ENCODE measurements around the gene TCEA2.

TCEA2 gene

DNA sequence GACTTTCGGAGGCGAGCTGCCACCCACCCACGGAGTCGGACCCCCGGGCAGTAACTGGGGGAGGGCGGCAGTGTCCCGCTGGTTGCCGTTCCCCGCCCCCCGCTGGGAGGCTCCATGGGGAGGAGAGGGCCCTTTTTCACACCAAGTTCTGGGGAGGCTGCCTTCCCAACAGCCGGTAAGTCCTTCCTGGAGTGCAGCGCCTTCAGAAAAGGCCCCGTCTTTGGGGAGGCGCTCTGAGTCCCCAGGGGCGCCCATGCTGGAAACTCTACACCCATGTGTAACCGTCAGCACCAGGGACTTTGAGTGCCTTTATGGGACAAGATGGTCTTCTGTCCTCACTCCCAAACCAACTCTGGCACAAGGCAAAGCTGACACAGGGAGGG is 13.1 kb upstream of the TCEA2 start:
- ATAC-seq, result no peak

DNA sequence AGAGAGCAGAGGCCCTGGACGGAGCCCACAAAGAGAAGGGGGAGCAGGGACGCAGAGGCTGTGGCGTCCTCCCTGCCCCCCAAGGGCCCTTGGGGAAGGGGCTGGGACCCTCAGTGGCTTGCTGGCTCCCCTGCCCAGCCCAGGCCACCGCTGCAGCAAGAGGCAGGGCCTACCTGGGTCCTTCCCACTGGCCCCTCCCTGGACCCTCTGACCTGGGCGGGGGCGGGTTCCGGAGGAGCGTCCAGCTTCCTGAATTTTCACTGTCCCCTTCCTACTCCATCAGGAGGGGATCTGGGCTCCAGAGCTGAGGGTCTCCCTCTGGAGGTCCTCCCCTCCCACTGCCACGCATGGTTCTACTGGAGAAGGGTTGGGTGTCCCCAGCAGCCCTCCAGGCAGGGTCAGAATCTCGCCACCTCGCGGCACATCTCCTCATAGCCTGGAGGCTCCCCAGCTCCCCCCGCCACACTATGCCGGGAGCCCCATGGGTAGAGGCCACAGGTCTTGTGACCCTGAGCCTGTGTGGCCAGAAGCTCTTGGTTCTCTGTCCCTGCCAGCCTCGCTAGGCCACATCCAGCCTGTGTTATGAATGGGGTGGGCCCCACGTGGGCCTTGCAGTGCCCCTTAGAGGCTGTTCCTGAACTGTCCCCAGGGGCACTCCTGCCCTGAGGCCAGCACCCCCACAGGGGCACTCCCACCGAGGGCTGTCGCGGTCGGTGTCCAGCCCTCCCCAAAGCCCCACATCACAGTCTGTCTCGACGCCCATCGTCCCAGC is 12.6 kb upstream of the TCEA2 start:
- no peak for ATAC-seq

DNA sequence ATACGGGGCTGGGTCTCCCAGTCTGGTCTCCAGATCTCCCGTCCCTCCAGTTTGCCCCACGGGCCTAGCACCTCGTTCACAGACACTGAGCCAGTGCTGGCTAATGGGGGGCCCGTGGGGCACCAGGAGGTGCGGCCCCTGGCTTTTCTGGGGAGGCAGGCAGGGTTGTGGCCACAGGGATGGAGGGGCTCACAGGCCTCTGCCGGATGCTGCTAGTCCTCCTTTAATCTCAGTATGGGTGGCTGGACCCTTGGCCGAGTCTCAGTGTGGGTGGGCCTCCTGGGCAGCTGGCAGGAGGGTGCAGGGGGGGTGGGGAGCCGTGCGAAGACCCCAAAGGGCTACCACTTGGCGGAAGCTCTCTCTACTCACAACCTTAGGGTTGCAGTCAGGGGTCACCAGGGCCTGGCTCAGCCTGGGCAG is 12.0 kb upstream of the TCEA2 start:
- ATAC-seq, result no peak

DNA sequence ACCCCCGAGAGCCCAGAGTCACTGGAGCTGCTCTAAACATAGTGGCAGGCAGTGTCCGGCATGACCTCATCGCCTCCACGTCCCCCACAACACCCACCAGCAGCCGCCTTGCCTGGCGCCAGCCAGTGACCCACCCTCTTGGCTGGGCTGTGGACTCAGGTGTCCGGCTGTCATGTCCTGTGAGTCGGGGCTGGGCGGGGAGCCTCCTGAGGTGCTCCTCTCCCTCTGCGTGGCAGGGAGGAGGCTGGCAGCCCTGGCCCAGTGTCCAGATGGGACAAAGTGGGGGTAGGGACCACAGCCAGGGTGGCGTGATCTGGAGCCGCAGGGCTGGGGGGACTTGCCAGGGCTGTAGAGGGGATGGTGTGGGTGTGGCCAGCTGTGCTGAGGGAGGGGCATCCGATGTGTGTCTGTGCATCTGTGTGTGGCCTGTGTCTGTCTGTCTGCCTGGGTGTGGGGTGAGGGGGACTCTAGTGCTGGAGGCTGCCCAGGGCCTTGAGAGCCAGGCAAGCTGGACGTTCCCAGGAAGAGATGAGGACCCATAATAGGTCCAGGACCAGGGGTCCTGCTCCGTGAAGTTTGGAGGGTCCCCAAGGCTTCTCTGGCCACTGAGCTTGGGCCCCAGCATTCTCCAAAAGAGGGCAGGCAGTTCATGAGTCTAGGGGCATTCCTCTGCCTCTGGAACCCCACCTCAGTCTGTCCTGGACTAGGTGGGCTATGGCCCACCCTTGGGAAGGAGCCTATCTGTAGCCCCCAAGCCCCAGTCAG is 11.3 kb upstream of the TCEA2 start:
- ATAC-seq, result no peak

DNA sequence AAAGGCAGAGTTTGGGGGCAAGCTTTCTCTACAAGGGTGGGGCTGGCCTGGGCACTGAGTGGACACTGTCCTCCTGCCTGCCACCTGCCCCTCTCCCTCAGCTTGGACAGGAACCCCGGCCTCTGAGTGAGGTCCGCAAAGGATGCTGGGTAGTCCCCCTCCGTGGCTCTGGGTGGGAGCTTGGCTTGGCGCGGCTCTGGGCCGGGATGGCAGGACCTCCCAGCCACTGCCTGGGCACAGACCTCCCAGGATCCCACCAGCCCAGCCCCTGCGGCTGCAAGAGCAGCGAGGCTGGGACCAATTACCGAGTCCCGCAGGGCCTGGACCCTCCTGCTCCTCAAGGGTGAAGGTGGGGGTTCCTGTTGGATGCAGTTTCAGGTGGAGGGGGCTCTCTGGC is 10.7 kb upstream of the TCEA2 start:
- no peak for ATAC-seq

DNA sequence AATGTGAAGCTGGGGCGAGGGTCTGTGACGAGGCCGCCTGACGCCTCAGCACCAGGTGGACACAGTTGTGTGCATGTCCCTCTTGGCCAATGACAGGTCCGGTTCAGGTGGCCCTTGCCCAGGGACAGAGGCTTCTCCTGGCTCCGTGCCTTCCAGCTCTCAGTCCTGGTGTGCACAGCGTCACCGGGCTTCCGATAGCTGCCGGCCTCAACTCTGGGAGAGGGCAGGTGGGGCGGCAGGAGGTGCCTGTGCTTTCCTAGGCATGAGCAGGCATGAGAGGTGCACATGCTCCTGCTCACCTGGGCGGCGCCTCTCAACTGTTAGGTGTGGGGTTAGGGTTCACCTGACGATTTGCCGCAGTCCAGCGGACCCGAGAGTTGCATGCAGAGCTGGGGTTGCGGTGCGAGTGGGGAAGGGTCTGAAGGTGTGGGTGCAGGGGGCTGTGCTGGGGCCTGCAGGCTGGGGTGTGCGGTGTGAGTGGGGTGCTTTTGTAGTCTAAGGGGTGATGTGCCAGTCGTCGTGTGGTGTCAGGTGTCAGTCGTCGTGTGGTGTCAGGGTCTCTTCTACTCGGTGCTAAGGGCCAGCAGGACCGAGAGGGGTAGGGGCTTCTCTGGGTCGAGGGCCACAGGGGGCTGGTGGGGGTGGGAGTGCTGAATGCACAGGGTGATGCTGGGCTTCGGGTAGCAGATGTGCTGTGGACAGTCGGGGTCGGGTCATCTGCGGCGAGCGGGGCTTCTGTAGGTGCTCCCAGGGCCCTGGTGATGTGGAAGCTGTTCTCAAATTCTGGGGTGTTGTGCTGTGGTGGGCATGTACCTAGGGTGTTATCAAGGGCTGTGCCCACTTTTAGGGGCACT is 9.8 kb upstream of the TCEA2 start:
- ATAC-seq, result no peak

DNA sequence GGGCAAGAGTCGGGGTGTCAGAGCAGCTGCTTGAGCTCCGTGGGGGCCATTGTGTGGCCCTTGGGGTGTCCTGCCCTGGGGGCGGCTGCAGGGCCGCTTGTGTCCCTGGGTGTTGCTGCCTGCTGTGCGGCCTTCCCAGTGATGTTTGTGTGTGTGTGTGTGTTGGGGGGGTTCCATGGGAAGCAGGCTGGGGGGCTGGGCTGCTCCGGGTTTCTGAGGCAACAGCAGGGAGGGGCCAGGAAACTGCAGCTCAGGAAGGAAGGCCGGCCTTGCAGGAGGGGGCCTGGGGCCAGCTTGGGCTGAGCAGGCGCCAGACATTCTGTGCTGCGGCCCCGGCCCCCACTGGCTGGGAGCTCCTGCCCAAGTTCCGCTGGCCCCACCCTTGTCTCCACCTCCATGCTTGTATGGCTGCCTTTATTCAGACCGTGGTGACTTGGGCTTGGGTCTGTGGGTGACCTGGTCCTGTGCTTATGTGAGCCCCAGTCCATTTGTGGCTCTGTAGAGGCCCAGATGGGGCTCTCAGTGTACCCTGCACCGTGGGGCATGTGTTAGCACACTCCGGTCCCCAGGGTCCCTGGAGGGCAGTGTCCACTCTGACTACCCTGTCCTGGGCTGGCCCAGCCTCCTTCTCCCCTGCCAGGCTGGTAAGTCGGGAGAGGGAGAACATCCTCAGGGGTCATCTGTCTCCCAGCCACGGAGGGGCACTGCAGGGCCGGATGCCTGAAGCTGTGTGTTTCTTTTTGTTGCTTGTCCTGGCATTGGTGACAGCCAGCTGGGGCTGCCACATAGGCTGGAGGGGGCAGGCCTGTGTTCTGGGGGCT is 8.9 kb upstream of the TCEA2 start:
- no peak for ATAC-seq

DNA sequence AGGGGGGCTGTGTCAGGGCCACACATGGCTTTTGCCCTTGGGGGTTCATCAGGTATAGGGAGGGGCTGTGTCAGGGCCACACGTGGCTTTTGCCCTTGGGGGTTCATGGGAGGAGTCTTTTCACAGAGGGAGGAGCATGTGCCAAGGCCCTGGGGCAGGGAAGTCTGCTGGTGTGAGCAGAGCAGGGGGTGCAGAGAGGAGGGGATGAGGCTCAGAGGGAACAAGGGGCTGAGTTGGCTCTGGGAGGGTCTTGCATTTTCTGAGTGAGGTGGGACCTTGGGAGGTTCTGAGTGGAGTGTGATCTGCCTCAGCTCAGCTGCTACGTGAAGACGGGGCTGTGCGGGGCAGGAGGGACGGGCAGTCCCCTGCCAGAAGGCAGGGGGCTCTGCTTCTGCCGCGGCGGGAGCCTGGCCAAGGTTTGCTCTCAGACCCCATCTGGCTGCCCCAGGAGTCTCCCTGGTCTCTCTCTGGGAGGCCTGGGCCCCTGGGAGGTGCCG is 7.6 kb upstream of the TCEA2 start:
- ATAC-seq, result no peak

DNA sequence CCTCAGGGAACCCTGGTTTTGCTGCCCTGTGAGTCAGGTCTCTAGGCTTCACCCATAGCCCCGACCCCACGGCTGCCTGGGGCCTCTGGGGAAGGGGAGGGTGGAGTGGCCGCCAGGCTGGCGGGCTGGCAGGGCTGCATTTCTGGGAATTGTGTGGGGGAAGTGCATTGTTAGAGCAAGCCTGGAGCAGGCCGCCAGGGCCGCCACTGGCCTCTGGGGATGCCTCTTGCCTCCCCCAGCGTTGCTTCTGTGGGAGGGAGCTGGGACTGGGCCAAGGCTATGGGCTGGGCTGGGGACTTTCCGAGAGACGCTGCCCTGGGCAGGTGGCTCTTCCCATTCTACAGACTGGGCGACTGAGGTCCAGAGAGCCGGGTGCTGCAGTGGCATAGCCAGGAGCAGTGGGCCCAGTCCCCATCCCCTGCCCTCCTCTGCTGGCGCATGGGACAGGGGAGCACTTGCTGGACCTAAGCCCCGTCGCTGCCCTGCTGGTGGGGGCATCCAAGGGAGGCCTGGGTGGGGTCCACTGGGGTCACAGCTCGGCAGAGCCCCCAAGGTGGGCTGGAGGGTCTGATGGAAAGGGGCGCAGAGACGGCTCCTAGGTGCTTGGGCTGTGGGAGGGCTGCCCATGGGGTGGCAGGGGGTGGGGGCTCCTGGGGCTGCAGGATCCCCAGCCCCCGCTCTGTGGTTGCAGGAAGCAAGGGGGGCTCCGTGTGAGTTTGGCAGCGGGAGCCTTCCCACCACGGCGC is 6.9 kb upstream of the TCEA2 start:
- no peak for ATAC-seq

DNA sequence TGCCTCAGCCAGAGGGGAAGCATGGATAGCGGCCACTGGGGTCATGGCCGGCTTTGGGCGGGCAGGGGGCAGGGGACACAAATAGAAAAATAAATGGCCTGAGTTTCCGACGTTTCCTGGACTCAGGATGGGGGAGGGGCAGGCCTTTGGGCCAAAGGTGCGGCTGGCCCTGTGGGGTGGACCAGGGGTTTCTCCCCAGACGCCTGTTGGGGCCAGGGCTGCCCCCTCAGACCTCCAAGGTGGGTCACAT is 6.4 kb upstream of the TCEA2 start:
- ATAC-seq, result no peak

DNA sequence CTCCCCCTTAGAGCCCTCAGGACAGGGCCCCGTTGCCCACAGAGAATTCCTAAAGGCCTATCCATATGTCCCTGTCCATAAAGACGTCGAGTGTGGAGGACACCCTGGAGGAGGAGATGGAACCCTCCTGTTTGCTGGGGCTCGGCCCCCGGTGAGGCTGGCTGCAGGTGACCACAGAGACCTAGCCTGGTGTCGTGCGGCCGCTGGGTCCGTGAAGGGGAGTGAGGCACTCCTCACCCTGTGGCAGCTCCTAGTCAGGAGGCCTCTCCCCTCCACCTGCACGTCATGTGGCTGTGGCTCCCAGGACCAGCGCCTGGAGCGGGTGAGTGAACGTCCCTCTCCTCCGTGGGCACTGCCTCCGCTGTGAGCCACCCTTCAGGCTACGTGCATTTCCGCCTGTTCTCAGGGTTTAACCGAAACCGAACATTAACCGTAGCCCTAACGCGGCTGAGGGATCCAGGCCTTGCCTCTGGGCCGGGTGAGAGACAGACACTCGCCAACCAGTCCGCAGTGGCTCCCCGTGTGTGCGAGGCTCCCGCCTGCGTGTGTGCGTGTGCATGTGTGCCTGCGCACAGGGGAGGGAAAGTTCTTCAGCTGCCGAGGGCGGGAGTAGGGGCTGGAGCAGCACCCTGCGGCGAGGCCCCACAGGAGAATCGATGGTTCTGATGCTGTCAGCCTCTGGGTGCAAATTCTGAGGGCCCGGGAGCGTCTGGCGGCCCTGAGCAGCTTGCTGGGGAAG is 5.9 kb upstream of the TCEA2 start:
- ATAC-seq, result peak in 1 of 2 donors; percentile 21

DNA sequence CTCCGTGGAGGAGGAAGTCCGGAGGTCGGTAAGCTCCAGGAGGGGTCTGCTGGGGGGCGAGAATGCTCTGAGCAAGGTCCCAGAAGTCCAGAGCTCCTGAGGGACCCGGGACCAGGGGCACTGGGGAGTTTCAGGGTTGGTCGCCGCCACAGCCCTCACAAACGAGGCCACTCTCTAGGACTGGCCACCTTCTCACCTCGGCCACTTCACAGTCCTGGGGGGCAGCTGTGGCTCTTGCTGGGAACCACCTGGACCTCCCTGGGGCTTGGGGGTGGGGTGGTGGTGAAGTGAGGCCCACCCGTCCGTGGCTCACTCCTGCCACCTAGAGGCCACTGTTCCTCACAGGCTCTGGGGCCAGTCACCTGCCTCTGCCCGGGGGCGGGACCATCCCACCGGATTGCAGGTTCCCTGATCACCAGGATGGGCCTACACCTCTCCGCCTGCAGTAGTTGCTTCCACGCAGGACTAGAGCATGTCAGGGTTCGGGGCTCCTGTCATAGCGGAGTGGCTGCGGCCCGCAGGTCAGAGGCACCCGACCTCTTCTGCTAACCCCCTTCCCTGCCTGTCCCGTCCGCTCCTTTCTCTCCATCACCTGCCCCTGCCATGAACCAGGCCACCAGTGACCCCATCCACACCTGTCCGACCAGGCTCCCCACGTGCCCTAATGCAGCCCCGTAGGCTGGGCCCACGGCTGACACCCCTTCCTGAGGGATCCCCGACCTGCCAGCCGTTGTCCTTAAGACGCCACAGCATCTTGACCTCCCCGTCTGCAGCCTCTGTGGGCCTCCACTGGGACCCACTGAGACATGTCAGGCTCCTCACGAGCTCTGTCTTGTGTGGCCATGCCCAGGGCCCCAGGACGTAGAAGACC is 5.1 kb upstream of the TCEA2 start:
- ATAC-seq, result peak; percentile 80 to 87

DNA sequence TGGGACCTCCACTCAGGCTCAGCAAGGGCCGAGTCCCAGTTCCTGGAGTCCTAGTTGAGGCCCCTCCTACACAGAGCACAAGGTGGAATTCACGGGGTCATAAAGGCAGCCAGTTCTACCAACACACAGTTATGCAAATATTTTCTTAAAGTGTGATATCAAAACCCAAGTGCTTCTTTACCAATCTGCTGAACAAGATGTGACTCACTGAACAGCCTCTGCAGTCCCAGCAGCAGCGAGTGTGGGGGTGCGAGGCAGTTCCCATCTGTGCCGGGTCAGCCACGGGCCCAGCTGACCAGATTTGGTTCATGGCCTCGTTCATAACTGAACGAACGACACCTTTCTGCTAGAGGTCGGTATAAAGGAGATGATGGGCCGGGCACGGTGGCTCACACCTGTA is 4.5 kb upstream of the TCEA2 start:
- no peak for ATAC-seq

DNA sequence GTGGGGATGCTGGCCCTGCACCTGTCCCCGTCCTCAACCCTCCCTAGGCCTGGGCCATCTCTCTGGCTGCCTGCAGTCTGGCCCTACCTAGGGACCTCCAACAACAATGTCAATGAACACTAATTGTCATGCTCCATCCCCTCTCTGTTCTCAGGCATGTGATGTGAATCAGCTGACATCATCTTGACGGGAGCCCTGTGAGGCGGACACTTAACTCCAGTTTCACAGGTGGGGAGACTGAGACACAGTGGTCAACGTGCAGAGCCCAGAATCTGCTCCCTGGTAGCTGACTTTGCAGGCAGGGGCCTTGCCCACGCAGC is 762 bp upstream of the TCEA2 start:
- ATAC-seq, result no peak

DNA sequence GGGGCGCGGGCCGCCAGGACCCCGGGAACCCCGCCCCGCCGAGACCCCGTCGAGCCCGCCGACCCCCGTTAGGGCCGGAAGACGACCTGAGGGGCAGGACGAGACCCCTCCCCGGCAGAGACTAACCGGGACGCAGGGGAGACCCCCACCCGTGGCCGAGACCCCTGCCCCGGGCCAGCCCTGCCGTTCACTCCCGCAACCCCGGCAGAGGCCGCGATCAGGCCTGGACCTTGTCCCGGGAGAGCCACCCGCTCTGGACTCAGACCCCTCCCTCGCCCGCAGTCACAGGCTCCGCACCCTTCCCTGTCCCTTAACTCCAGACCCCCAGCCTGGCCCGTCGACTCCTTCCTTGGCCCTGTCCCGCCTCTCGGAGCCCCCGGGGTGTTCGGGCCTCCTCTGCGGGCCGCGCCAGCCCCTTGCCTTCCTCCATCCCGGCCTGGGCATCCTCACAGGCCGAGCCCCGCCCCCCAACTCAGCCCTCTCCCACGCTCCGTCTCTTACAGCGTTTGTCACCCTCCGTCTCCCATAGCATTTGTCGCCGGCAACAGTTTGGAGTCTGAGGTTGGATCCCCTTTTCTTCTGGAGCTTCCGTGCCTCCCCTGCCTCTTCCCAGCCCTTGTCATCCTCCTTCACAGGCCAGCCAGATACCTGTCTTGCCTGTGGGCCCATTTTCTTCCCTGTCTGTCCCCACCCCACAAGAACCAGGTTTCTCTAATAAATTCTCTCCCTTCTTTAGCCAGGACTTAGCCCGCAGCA is 569 bp downstream of the TCEA2 start:
- no peak for ATAC-seq

DNA sequence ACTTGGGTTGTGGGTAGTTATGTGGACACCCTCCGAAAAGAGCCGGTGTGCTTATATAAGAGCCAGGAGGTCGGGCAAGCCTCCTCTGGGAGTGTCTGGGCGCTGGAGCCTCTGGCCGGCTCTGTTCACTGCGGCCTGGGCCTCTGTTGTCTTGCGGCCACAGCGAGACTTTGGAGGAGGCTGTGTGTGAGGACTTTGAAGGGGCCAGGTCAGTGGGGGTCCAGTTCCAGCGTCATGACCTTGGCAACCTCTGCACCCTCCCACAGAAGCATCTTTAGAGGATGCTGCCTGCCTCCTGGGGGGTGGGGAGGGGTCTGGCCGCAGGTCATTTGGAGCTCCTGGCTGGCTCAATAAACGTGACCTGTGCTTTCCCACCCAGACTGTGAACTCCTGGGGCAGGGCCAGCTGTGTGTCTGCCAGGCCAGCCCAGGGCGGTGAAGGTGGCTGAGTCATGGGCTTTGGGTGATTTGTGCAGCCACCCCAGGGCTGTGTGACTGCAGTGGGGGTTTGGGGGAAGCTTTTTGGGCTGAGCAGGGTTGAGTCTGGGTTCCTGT is 1.2 kb downstream of the TCEA2 start:
- no peak for ATAC-seq

DNA sequence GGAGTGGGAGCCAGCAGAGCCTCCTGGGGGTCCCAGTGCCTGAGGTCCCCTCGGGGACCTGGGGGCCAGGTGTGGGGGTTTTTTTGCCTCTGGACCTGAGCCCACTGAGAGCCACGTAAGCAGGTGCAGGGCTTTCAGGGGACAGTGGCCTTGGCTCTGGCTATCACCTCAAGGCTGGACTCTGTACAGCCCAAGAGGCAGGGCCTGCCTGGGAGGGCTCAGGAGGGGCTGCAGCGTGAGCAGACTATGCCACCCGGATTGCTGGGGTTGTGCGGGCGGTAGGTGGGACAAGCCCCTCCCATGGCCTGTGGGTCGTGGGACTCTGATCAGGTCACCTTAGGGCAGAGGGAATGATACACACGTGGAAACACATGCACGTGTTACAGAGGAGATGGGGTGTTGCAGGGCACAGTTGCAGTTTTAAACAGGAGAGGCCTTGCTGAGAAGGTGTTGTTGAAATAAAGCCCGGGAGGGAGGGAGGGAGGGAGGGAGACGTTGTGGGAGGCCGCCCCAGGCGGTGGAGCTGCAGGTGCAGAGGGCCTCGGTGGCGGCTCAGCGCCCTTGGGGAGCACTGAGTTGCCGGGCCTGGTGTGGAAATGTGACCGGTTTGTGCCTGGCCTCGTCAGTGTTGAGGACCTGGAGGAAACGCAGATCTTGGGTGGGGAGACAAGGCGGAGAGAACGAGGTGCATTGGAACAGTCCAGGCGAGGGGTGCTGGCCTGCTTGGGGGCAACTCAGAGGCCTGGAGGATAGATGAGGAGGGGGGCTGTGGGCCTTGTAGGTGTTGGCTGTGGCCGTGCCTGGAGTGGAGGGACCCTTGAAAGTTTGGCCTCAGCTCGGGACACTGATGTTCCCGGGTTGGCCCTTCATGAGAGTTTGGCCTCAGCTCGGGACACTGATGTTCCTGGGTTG is 2.3 kb downstream of the TCEA2 start:
- no peak for ATAC-seq

DNA sequence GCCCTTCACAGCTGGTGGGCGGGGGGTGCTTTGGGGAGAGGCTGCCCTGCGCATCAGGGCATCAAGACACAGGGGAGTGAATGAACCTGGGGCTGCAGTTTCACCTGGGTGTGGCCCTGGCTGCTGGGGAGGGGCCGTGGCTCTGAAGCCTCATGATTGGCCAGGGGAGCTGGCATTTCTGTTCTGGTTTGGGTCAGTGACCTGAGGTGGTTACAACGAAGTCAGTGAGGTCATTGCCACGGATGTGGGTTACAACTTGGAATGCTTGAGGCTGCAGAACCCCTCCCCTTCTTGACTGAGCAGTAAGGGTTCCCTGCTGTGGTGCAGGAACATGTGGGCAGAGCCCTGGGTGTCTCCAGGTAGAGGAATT is 3.0 kb downstream of the TCEA2 start:
- peak; percentile 10 to 36 for ATAC-seq

Measured in activated CD4-positive, CD25-positive, alpha-beta regulatory T cell treated with anti-CD3 and anti-CD28 coated beads, Interleukin-2, amount 50 U/mL, for 24 hours (primary cell).